ENCODE data around the gene CAPN15. TPM values are rescaled to one million over a fixed set of nuclear protein-coding genes. Genes with fewer than 3 reads are reported as not detected.

CAPN15 gene
- total RNA-seq, 1 donor from 2014 or later: 39.9 TPM

DNA sequence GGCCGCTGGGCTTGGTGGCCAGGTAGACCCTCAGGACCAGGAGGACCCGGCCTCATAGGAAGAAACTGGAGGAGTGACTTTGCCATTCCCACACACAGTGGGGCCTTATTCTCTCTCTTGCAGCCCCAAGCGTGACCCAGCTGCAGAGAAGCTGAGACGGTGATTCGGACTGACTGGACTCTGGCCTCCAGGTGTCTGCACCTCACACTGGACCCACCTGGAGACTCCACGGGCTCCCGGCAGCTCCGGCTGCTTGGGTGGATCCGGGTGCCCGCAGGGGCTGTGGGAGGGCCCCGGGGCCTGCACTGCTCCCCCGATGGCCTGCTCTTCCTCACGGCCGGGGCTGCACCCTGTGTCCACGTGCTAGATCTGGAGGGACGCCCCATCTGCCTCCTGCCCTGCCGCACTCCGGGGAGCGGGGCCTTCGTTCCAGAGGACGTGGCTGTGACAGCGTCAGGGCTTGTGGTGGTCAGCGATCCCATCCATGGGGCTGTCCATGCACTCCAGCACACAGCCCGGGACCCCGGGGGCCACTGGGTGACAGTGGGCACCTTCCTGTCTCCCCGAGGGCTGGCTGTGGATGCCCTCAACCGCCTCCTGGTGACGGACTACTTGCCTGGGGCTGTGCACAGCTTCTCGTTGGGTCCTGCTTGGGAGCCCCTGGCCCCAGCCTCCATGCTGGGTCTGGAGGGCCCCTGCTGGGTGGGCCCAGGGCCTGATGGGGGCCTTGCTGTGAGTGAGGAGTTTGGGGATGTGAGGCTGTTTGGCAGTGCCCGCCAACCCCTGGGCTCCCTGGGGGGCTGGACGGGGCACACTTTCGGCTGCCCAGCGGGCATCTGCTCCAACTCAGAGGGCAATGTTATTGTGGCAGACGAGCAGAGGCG lies 40.1 kb downstream of the CAPN15 start:
- Mint-ChIP-seq H3K4me1 (ENCODE audit: unreplicated experiment) (peaks cover 32% of the 10 kb centered on the region), H3K27me3 (ENCODE audit: unreplicated experiment) (no peaks in the 10 kb centered on the region), H3K4me3 (ENCODE audit: unreplicated experiment) (no peak overlapping the region), H3K9me3 (ENCODE audit: unreplicated experiment) (no peaks in the 10 kb centered on the region), H3K36me3 (ENCODE audit: unreplicated experiment) (no peaks in the 10 kb centered on the region), H3K27ac (ENCODE audit: unreplicated experiment) (no peak overlapping the region)
- no peak for DNase-seq (ENCODE audit: extremely low spot score, unreplicated experiment)
- TF ChIP-seq CTCF (IDR thresholded peaks at IDR 0.05): no peak

- no peak for DNase-seq (ENCODE audit: extremely low spot score, unreplicated experiment)
- Mint-ChIP-seq H3K9me3 (ENCODE audit: unreplicated experiment) (no peaks in the 10 kb centered on the region), H3K4me1 (ENCODE audit: unreplicated experiment) (peaks cover 32% of the 10 kb centered on the region), H3K27ac (ENCODE audit: unreplicated experiment) (peak overlapping the region; percentile 88), H3K4me3 (ENCODE audit: unreplicated experiment) (peak overlapping the region; percentile 81), H3K36me3 (ENCODE audit: unreplicated experiment) (no peaks in the 10 kb centered on the region), H3K27me3 (ENCODE audit: unreplicated experiment) (no peaks in the 10 kb centered on the region)
- no peak for TF ChIP-seq CTCF (IDR thresholded peaks at IDR 0.05)
Observed at GRCh38 chr16:568401-569258, 41.1 kb downstream of the CAPN15 start.

DNA sequence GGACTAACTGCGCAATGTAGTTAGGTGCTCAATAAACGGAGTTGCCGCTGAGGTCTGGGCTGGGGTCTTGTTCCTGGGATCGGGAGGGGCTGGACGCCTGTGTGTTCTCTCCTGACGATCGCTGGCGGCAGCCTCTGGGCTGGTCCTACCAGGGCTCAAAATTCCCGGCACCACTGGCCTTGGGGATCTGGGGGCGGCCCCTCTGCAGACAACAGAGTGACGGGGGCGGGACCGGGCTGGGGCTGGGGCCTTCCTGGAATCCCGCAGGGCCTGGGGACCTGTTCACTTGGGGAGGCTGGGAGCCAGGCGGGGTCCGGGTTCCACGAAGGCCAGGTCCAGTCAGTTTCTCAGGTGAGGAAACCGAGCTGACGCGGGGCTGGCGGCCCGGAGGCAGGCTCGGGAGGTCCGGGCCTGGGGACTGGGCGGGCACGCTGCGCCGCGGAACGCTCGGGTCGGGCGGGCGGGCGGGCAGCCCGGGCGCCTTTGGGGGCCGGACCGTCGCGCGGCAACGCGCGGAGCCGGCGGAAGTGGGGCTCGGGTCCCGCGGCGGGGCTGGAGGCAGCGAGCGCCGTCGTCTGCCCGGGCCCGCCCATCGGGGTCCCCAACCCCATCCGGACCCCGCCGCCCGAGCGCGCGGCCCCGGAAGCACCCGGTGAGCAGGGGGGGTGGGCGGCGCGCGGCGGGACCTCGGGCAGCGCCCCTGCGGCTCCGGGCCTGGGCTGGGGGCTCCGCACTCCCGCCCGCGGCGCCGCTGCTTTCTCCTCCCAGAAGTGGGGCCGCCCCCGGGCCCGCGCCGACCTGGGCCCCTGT lies 42.1 kb downstream of the CAPN15 start, which contains the start of gene PIGQ:
TSS of gene PIGQ (plus strand) at position 524 of the 810 bp plus-strand sequence. CDS start 4,107 bp downstream, outside the sequence.
- Mint-ChIP-seq H3K9me3 (ENCODE audit: unreplicated experiment) (no peaks in the 10 kb centered on the region), H3K36me3 (ENCODE audit: unreplicated experiment) (no peaks in the 10 kb centered on the region), H3K4me3 (ENCODE audit: unreplicated experiment) (peak within 1 kb of the TSS; percentile 82), H3K4me1 (ENCODE audit: unreplicated experiment) (peaks cover 32% of the 10 kb centered on the region), H3K27me3 (ENCODE audit: unreplicated experiment) (no peaks in the 10 kb centered on the region), H3K27ac (ENCODE audit: unreplicated experiment) (peak within 1 kb of the TSS; percentile 88)
- no peak for DNase-seq (ENCODE audit: extremely low spot score, unreplicated experiment)
- no peak for TF ChIP-seq CTCF (IDR thresholded peaks at IDR 0.05)

DNA sequence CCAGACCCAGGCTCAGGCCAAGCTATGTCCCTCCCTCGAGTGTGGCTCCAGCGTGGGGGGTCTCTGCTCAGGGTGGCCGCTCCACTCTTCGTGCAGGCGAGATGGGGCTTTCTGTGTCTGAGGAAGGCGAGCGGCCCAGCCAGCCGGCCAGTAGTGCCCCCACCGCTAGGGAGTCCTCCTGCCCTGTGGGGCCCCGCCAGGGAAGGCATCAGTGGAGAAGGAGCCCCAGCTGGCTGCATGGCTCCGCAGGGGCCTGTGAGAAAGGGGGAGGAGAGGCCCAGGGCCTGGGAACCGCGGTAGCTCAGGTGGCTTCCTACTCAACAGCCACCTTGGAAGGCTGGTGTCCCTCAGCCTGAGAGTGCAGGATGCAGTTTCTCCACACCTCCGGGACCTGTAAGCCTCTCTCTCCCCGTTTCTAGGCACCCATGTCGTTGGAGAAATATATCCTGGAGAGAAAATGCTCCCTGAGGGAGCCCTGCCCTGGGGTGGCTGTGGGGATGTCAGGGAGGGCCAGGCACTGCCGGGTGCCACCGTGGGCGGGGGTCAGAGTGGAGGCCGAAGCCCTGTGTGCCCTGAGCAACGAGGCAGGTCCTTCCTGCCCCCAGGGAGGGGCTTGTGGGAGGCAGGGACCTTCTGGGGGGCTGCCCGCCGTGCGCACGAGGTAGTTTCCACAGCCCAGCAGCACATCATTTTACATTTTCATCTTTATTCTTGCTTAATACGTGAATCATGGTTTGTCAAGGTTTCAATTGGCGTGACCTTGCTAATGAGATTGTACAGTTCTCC lies 45.5 kb downstream of the CAPN15 start:
- no peak for DNase-seq (ENCODE audit: extremely low spot score, unreplicated experiment)
- no peaks in the 10 kb centered on the region for H3K9me3 Mint-ChIP-seq (ENCODE audit: unreplicated experiment)
- no peak overlapping the region for H3K4me3 Mint-ChIP-seq (ENCODE audit: unreplicated experiment)
- TF ChIP-seq CTCF (IDR thresholded peaks at IDR 0.05): no peak
- no peak overlapping the region for H3K27ac Mint-ChIP-seq (ENCODE audit: unreplicated experiment)
- peaks cover 22% of the 10 kb centered on the region for H3K4me1 Mint-ChIP-seq (ENCODE audit: unreplicated experiment)
- no peaks in the 10 kb centered on the region for H3K27me3 Mint-ChIP-seq (ENCODE audit: unreplicated experiment)
- peaks cover 2% of the 10 kb centered on the region for H3K36me3 Mint-ChIP-seq (ENCODE audit: unreplicated experiment)
